Stimulated activated CD4-positive, alpha-beta T cell treated with anti-CD3 and anti-CD28 coated beads, Interleukin-15, amount 100 ng/mL, for 48 hours (primary cell): ENCODE results near the gene CUEDC1.
A peak's percentile ranks its signal among the peaks of the same experiment; 100 is the strongest.

ENCODE experiments used
- DNase-seq, 2 donors: peaks; one replicate each; pipeline ENCODE4 v3.0.0-alpha.2; 2020; ENCODE audit warnings: low read depth in 2 of 2

The CUEDC1 gene

GRCh38 chr17:57833179-57833939, 121.9 kb downstream of the CUEDC1 start:
- DNase-seq, result peak; percentile 33 to 65

DNA sequence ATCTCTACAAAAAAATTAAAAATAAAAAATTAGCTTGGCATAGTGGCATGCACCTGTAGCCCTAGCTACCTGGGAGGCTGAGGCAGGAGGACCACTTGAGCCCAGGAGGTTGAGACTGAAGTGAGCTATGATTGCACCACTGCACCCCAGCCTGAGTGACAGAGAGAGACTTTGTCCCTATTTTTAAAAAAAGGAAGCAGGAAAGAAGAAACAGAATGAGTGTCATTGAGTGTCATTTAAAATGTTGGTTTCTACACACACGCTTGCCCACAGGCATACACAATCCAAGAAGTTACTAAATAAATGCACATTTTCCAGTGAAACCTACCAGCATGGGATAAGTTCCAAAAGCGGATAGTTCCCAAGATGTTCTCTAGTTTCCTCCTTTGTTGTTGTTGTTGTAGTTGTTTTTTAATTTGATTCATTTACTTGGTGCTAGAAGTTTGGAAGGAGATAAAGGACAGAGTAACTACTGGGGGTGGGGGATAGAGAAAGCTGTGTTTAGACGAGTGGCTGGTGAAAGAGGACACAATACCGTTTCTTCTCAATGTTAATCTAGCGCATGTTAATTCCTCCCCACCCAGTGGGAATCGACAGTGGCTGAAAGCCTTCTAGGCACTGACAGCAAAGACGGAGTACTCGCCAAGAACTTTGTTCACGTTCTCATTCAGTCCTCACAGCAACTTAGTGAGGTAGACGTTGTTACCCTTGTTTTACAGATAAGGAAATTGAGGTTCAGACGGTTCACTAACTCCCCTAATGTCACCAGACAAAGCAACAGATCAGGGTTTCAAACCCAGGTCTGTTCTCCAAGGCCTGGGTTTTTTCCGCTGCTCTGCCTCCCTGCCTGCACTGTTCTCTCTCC, 122.7 kb downstream of the CUEDC1 start:
- no peak for DNase-seq

- DNase-seq, result no peak
Observed at GRCh38 chr17:57830880-57831279, 124.3 kb downstream of the CUEDC1 start.

DNA sequence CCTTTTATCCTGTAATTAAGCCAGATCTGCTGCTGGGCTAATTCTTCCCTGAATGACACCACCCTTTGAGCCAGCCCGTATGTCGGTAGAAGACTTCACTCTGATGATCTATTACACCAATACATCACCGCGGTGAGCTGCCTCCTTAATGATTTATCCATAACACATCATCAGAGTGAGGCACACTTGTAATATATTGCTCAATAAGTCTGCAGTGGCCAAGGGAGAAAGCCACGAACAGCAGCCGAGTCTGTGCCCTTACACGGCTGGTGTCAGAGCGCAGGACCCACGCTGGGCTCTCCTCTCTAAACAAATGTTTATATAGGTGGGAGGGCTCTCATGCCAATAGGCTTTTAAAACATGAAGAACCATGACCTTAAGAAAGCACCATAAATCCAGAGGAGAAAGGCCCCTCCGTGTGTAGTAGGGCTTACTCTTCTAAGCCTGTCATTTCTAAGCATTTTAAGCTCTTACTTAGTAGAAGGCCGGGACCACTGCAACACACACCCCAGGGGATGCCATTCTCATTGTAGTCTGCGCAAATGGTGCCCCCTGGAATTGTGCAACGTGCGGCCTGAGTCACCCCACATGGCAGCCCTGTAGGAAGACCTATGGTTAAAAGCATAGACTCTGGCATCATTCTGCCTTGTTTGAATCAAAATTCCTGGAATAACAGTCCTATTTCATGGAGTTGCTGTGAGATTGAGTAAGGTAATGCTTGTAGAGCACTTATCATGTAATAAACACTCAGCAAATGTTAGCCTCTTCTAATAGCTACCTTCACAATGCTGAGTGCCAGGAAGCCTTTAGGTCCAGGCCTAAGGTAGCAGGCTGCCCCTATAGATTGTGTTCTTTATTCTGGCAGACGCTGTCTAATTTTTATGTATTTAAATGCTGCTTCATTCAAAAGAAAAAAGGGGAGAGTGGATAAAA, 131.5 kb downstream of the CUEDC1 start:
- DNase-seq, result no peak

GRCh38 chr17:57819867-57820266, 135.3 kb downstream of the CUEDC1 start:
- no peak for DNase-seq

DNA sequence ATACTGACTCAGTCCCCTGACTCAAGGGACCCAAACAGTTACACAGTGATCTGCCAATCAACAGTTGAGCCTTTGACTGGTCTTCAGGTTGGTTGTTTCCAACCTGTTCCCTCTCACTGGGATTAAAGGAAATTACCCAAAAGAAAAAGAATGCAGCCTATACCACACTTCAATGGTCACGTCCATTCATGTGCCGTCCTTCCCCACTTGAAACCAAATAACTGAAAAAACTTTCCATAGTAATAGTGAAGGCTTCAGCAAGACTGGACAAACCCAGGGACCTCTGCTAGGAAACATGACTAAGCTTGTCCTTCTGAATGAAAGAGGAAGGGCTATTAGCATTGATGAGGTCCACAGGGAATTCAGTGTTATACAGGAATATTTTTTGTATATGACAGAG, 135.9 kb downstream of the CUEDC1 start:
- DNase-seq, result no peak

DNA sequence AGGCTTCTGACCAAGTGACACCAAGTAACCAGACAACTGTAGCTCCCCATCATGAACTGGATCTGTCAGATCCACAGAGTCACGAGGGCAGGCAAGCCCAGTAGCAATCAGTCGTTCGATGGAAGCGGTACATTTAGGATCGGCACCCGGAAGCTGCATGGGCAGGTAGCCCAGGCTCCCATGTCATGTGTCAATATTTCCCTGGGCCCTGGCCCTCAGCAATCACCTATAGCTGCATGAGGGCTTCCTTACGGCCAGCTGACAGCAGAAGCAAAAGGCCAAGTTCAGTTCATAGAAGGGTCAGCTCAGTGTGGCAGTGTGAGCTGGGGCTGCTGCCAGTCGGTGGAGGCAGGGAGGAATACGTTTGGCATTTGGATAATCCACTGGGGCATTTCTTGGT, 137.1 kb downstream of the CUEDC1 start:
- no peak for DNase-seq

GRCh38 chr17:57817299-57817698, 137.9 kb downstream of the CUEDC1 start:
- no peak for DNase-seq

DNA sequence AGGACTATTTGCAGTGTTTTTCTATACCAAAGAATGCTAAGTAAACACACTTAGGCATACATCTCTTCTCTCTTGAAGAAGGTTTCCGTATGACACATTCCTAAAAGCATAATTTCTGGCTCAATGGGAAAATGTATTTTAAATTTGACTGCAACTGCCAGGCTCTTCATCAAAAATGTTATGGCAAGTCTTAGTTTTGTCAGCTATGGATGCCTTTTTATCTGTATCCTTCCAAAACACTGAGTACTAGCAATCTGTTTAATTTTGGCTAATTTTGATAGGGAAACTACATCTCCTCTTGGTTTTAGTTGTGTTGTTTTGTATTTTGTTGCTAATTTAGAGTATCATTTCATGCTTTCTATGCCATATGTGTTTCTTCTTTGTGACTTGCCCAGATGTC, 140.8 kb downstream of the CUEDC1 start:
- DNase-seq, result no peak

DNA sequence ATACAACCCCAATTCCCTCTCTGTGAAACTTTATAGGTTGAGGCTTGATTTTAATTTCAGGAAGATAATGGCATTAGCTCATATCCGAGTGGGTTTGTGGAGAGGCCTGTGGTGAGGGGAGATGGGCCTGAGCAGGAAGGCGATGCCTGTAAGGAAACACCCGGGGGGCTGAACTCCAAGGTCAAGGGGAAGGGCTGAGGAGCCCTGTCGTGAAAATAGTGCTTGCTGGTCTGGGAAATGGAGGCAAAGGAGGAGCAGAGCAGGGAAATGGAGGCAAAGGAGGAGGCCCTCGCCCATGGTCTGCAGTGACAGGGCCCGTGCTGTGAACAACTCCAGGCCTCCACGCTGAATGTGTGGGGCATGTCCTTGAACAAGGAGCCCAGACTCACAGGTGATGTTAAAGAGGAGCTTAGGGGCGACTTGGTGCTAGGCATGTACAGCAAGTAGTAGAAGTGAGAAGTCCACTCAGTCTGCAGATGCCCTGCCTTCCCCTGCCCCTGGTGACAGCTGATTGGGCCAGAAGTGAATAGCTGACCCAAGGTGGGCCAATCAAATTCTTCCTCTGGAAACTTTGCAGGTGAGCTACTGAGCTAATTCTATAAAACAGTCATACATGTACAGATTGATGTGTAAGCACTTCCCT, 143.5 kb downstream of the CUEDC1 start:
- DNase-seq, result no peak
